Mesenchymal stem cell (in vitro differentiated cells and primary cell): Measurements from ENCODE around the gene ZSWIM3.
A peak's percentile ranks its signal among the peaks of the same experiment; 100 is the strongest.
"Not testable (repeated sequence)": the region's sequence is repeated elsewhere in the genome, so short reads cannot be mapped to it uniquely, and the experiment has no call there.

Experiments
- DNase-seq: peaks from one replicate; pipeline ENCODE4 v3.0.0-alpha.2; 2013
- H2AFZ ChIP-seq: one replicate; pipeline ENCODE4 v1.6.1; 2013; ENCODE audit warnings: low read depth, mild to moderate bottlenecking, control low read depth, inconsistent platforms, low read length, moderate library complexity
- H2AK5ac ChIP-seq: 2 replicates; pipeline ENCODE4 v1.6.1; 2013; ENCODE audit warnings: low read length, moderate library complexity, mild to moderate bottlenecking, inconsistent platforms; ENCODE audit not compliant: severe bottlenecking
- H2BK120ac ChIP-seq: one replicate; pipeline ENCODE4 v1.6.1; 2013; ENCODE audit warnings: low read depth, mild to moderate bottlenecking, inconsistent platforms, low read length, moderate library complexity
- H2BK12ac ChIP-seq, 2 experiments: one replicate each; pipeline ENCODE4 v1.6.1; 2013; ENCODE audit warnings: inconsistent platforms in 2 of 2, low read length in 2 of 2, mild to moderate bottlenecking in 2 of 2, moderate library complexity in 2 of 2, control low read depth in 1 of 2
- H2BK15ac ChIP-seq: one replicate; pipeline ENCODE4 v1.6.1; 2013; ENCODE audit warnings: mild to moderate bottlenecking, low read depth, inconsistent platforms; ENCODE audit not compliant: poor library complexity, severe bottlenecking
- H2BK5ac ChIP-seq: 2 replicates; pipeline ENCODE4 v1.6.1; 2013; ENCODE audit warnings: low read depth, mild to moderate bottlenecking, low read length, control low read depth, inconsistent platforms; ENCODE audit not compliant: poor library complexity, severe bottlenecking
- H3K14ac ChIP-seq, 2 experiments: one replicate each; pipeline ENCODE4 v1.6.1; 2013; ENCODE audit warnings: inconsistent platforms in 2 of 2, low read length in 2 of 2, control low read depth in 1 of 2, mild to moderate bottlenecking in 1 of 2, moderate library complexity in 1 of 2
- H3K18ac ChIP-seq, 2 experiments: one replicate each; pipeline ENCODE4 v1.6.1; 2013; ENCODE audit warnings: inconsistent platforms in 2 of 2, low read length in 2 of 2, control low read depth in 1 of 2, low read depth in 1 of 2, mild to moderate bottlenecking in 1 of 2
- H3K23ac ChIP-seq, 2 experiments: one replicate each; pipeline ENCODE4 v1.6.1; 2013; ENCODE audit warnings: inconsistent platforms in 2 of 2, low read length in 2 of 2, mild to moderate bottlenecking in 2 of 2, moderate library complexity in 2 of 2, control low read depth in 1 of 2
- H3K27ac ChIP-seq: 2 replicates; pipeline ENCODE4 v1.5.1; 2013; ENCODE audit warnings: mild to moderate bottlenecking, moderate library complexity, low read length, control low read depth, inconsistent platforms; ENCODE audit not compliant: poor library complexity, severe bottlenecking
- H3K27me3 ChIP-seq, 2 experiments: 2 replicates each; pipeline versions ENCODE4 v1.6.1 to v1.7.0; 2013; ENCODE audit warnings: low read length in 2 of 2, mild to moderate bottlenecking in 2 of 2, moderate library complexity in 2 of 2, control low read depth in 1 of 2, inconsistent platforms in 1 of 2; ENCODE audit not compliant: control insufficient read depth in 1 of 2, insufficient read depth in 1 of 2
- H3K36me3 ChIP-seq, 2 experiments: 2 replicates each; pipeline versions ENCODE4 v1.6.1 to v1.7.0; 2013; ENCODE audit warnings: low read length in 2 of 2, control low read depth in 1 of 2, inconsistent platforms in 1 of 2, low read depth in 1 of 2, mild to moderate bottlenecking in 1 of 2; ENCODE audit not compliant: insufficient read depth in 2 of 2, control insufficient read depth in 1 of 2
- H3K4ac ChIP-seq, 2 experiments: one replicate each; pipeline ENCODE4 v1.6.1; 2013; ENCODE audit warnings: inconsistent platforms in 2 of 2, low read length in 2 of 2, mild to moderate bottlenecking in 2 of 2, moderate library complexity in 2 of 2, control low read depth in 1 of 2, low read depth in 1 of 2
- H3K4me1 ChIP-seq: 2 replicates; pipeline ENCODE4 v1.6.1; 2013; ENCODE audit warnings: low read depth, low read length, control low read depth; ENCODE audit not compliant: control insufficient read depth, insufficient read depth
- H3K4me2 ChIP-seq: 2 replicates; pipeline ENCODE4 v1.6.1; 2013; ENCODE audit warnings: low read length, mild to moderate bottlenecking, inconsistent platforms; ENCODE audit not compliant: poor library complexity, severe bottlenecking
- H3K4me3 ChIP-seq, 2 experiments: 2 replicates each; pipeline versions ENCODE4 v1.5.1 to v1.7.0; 2013; ENCODE audit warnings: low read length in 2 of 2, mild to moderate bottlenecking in 2 of 2, control low read depth in 1 of 2, low read depth in 1 of 2; ENCODE audit not compliant: insufficient read depth in 1 of 2
- H3K79me1 ChIP-seq: replicated peaks from 2 replicates; pipeline ENCODE4 v1.6.1; 2013; ENCODE audit warnings: mild to moderate bottlenecking, control low read depth, low read length, inconsistent platforms; ENCODE audit not compliant: poor library complexity, severe bottlenecking
- H3K9ac ChIP-seq: 2 replicates; pipeline ENCODE4 v1.7.0; 2013; ENCODE audit warnings: mild to moderate bottlenecking, low read length, moderate library complexity
- H3K9me3 ChIP-seq: 2 replicates; pipeline ENCODE4 v1.7.0; 2013; ENCODE audit warnings: mild to moderate bottlenecking, low read length; ENCODE audit not compliant: control insufficient read depth
- H4K8ac ChIP-seq: one replicate; pipeline ENCODE4 v1.6.1; 2013; ENCODE audit warnings: inconsistent platforms, mild to moderate bottlenecking, low read length, moderate library complexity
- H4K91ac ChIP-seq: one replicate; pipeline ENCODE4 v1.6.1; 2013; ENCODE audit warnings: mild to moderate bottlenecking, low read length, inconsistent platforms
- WGBS: methylation state at CpG from one replicate; pipeline ENCODE4 v1.1.7; 2013; ENCODE audit warnings: mixed read lengths; 5-methylcytosine and 5-hydroxymethylcytosine counted together

Gene ZSWIM3

GRCh38 chr20:45897692-45898091 is 40.3 kb downstream of the ZSWIM3 start:
- Histone ChIP-seq H3K23ac (no peak overlapping the region), H3K14ac (no peak overlapping the region), H3K36me3 (peaks cover 74 to 84% of the 10 kb centered on the region in 2 experiments), H3K4me3 (no peak overlapping the region), H3K4ac (no peak overlapping the region), H2AFZ (no peak overlapping the region), H3K9me3 (no peaks in the 10 kb centered on the region), H3K4me1 (peaks cover 7% of the 10 kb centered on the region), H3K79me1 (peaks cover 7% of the 10 kb centered on the region), H2BK120ac (no peak overlapping the region), H2BK12ac (no peak overlapping the region), H4K8ac (no peak overlapping the region), H2BK15ac (no peak overlapping the region), H3K9ac (no peak overlapping the region), H3K18ac (no peak overlapping the region), H2BK5ac (no peak overlapping the region), H3K27me3 (no peaks in the 10 kb centered on the region), H2AK5ac (no peak overlapping the region), H3K4me2 (no peak overlapping the region), H3K27ac (no peak overlapping the region), H4K91ac (no peak overlapping the region)
- no peak for DNase-seq
- 93% methylated on average over 7 of the region's 7 CpGs for whole genome bisulfite sequencing

DNA sequence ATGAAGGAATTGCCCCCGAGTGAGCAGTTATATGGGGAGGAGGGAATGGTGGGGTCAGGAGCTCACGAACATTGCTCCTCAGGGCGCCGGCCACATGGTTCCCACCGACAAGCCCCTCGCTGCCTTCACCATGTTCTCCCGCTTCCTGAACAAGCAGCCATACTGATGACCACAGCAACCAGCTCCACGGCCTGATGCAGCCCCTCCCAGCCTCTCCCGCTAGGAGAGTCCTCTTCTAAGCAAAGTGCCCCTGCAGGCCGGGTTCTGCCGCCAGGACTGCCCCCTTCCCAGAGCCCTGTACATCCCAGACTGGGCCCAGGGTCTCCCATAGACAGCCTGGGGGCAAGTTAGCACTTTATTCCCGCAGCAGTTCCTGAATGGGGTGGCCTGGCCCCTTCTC is 40.9 kb downstream of the ZSWIM3 start:
- Histone ChIP-seq H2BK120ac (no peak overlapping the region), H3K27me3 (no peaks in the 10 kb centered on the region), H3K4me3 (no peak overlapping the region), H4K8ac (no peak overlapping the region), H3K36me3 (peaks cover 68 to 80% of the 10 kb centered on the region in 2 experiments), H3K18ac (no peak overlapping the region), H2AFZ (no peak overlapping the region), H2BK5ac (no peak overlapping the region), H3K79me1 (peaks cover 2% of the 10 kb centered on the region), H3K4me2 (no peak overlapping the region), H3K14ac (no peak overlapping the region), H3K4ac (no peak overlapping the region), H3K9me3 (no peaks in the 10 kb centered on the region), H2AK5ac (no peak overlapping the region), H2BK15ac (no peak overlapping the region), H3K23ac (no peak overlapping the region), H3K9ac (no peak overlapping the region), H3K4me1 (peaks cover 2% of the 10 kb centered on the region), H3K27ac (no peak overlapping the region), H4K91ac (no peak overlapping the region), H2BK12ac (no peak overlapping the region)
- DNase-seq = no peak
- 93% methylated on average over 11 of the region's 12 CpGs for WGBS

- Histone ChIP-seq H3K4me1 (no peaks in the 10 kb centered on the region), H3K36me3 (peaks cover 62 to 77% of the 10 kb centered on the region in 2 experiments), H3K27ac (no peak overlapping the region), H3K4me2 (no peak overlapping the region), H3K9me3 (no peaks in the 10 kb centered on the region), H4K8ac (no peak overlapping the region), H3K23ac (no peak overlapping the region), H2BK120ac (no peak overlapping the region), H2BK5ac (no peak overlapping the region), H3K4ac (no peak overlapping the region), H3K4me3 (no peak overlapping the region), H3K79me1 (peaks cover 2% of the 10 kb centered on the region), H3K18ac (no peak overlapping the region), H3K9ac (no peak overlapping the region), H2AFZ (no peak overlapping the region), H3K27me3 (no peaks in the 10 kb centered on the region), H3K14ac (no peak overlapping the region), H2AK5ac (no peak overlapping the region), H4K91ac (no peak overlapping the region), H2BK12ac (no peak overlapping the region), H2BK15ac (peak overlapping the region; percentile 6)
- WGBS = 96% methylated on average over 10 of the region's 13 CpGs
- no peak for DNase-seq
Measured at GRCh38 chr20:45899046-45899835, 41.8 kb downstream of the ZSWIM3 start.

DNA sequence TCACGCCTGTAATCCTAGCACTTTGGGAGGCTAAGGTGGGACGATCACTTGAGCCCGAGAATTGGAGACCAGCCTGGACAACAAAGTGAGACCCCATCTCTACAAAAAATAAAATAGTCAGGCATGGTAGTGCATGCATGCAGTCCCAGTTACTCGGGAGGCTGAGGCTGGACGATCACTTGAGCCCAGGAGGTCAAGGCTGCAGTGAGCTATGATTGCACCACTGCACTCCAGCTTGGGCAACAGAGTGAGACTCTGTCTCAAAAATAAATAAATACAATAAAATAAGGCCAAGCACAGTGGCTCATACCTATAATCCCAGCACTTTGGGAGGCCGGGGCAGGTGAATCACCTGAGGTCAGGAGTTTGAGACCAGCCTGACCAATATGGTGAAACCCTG is 43.9 kb downstream of the ZSWIM3 start:
- H3K4me2 ChIP-seq, H3K4ac ChIP-seq, H3K9ac ChIP-seq, H4K91ac ChIP-seq, H2BK5ac ChIP-seq, H2BK12ac ChIP-seq, H3K4me3 ChIP-seq, H4K8ac ChIP-seq, H3K27me3 ChIP-seq, DNase-seq, H2AFZ ChIP-seq, H2BK120ac ChIP-seq, H3K79me1 ChIP-seq, H3K9me3 ChIP-seq, H3K14ac ChIP-seq, H3K18ac ChIP-seq, H3K23ac ChIP-seq, H2AK5ac ChIP-seq, H3K4me1 ChIP-seq, H2BK15ac ChIP-seq, H3K27ac ChIP-seq: not testable (repeated sequence)
- WGBS = 97% methylated on average over 6 of the region's 6 CpGs
- H3K36me3 ChIP-seq = peaks cover 62 to 74% of the 10 kb centered on the region in 2 experiments
